Activated CD8-positive, alpha-beta memory T cell treated with anti-CD3 and anti-CD28 coated beads, Interleukin-2, amount 50 U/mL, for 4 hours (primary cell): ENCODE measurements around the gene SARS2.
"Not testable (repeated sequence)": the region's sequence is repeated elsewhere in the genome, so short reads cannot be mapped to it uniquely, and the experiment has no call there.

Experiments used
- DNase-seq: peaks from one replicate; pipeline ENCODE4 v3.0.0-alpha.2; 2020

The SARS2 gene

GRCh38 chr19:38945562-38946228 lies 15.1 kb upstream of the SARS2 start:
- no peak for DNase-seq

- no peak for DNase-seq
Observed at GRCh38 chr19:38944981-38945506, 14.5 kb upstream of the SARS2 start.

GRCh38 chr19:38942471-38943181 lies 12.1 kb upstream of the SARS2 start:
- DNase-seq = no peak

- DNase-seq = no peak
Observed at GRCh38 chr19:38941979-38942378, 11.4 kb upstream of the SARS2 start.

GRCh38 chr19:38941466-38941865 lies 10.9 kb upstream of the SARS2 start:
- DNase-seq = not testable (repeated sequence)

GRCh38 chr19:38939957-38940356 lies 9.4 kb upstream of the SARS2 start:
- DNase-seq = no peak

GRCh38 chr19:38933544-38933943 lies 3.0 kb upstream of the SARS2 start:
- DNase-seq = no peak

GRCh38 chr19:38932425-38933179 lies 2.0 kb upstream of the SARS2 start:
- no peak for DNase-seq

- no peak for DNase-seq
Observed at GRCh38 chr19:38931521-38931793, 894 bp upstream of the SARS2 start.

- DNase-seq = peak; percentile 97
Observed at GRCh38 chr19:38930776-38931520, 385 bp upstream of the SARS2 start, which contains the start of gene MRPS12. Gene MRPS12 (plus strand): TSS chr19:38930944. CDS start chr19:38931295, 351 bp downstream.

GRCh38 chr19:38928391-38929001 lies 2.1 kb downstream of the SARS2 start:
- no peak for DNase-seq

- no peak for DNase-seq
Observed at GRCh38 chr19:38924388-38924787, 6.2 kb downstream of the SARS2 start.

GRCh38 chr19:38922482-38922881 lies 8.1 kb downstream of the SARS2 start:
- DNase-seq = no peak

GRCh38 chr19:38921420-38922274 lies 8.9 kb downstream of the SARS2 start:
- no peak for DNase-seq

GRCh38 chr19:38920602-38921419 lies 9.8 kb downstream of the SARS2 start:
- DNase-seq = no peak

- no peak for DNase-seq
Observed at GRCh38 chr19:38919837-38920601, 10.5 kb downstream of the SARS2 start.

- no peak for DNase-seq
Observed at GRCh38 chr19:38918526-38918925, 12.0 kb downstream of the SARS2 start.

GRCh38 chr19:38917921-38918491 lies 12.6 kb downstream of the SARS2 start:
- no peak for DNase-seq

- no peak for DNase-seq
Observed at GRCh38 chr19:38917516-38917915, 13.0 kb downstream of the SARS2 start.
